Esophagus (tissue), 2 donors: ENCODE measurements around the gene ZNF74. TPM values are rescaled to one million over a fixed set of nuclear protein-coding genes. Genes with fewer than 3 reads are reported as not detected.
"Not testable (repeated sequence)": the region's sequence is repeated elsewhere in the genome, so short reads cannot be mapped to it uniquely, and the experiment has no call there.

Source experiments
- H3K27ac ChIP-seq, 2 donors: one replicate each; pipeline ENCODE4 v1.5.1; 2013; ENCODE audit warnings: low read depth in 2 of 2, mild to moderate bottlenecking in 2 of 2, inconsistent platforms in 1 of 2, low read length in 1 of 2, moderate library complexity in 1 of 2
- H3K27me3 ChIP-seq, 2 donors: one replicate each; pipeline ENCODE4 v1.6.1; 2013; ENCODE audit warnings: low read length in 2 of 2, control low read depth in 1 of 2, mild to moderate bottlenecking in 1 of 2; ENCODE audit not compliant: insufficient read depth in 2 of 2, control insufficient read depth in 1 of 2
- H3K36me3 ChIP-seq, 2 donors: one replicate each; pipeline ENCODE4 v1.6.1; 2013; ENCODE audit warnings: low read length in 1 of 2; ENCODE audit not compliant: control insufficient read depth in 2 of 2, insufficient read depth in 2 of 2
- H3K4me1 ChIP-seq, 2 donors: one replicate each; pipeline ENCODE4 v1.6.1; 2013; ENCODE audit warnings: low read length in 1 of 2; ENCODE audit not compliant: control insufficient read depth in 2 of 2, insufficient read depth in 2 of 2
- H3K4me3 ChIP-seq, 2 donors: one replicate each; pipeline ENCODE4 v1.5.1; 2013; ENCODE audit warnings: low read length in 2 of 2, mild to moderate bottlenecking in 2 of 2, low read depth in 1 of 2, moderate library complexity in 1 of 2
- H3K9me3 ChIP-seq, 2 donors: one replicate each; pipeline ENCODE4 v1.6.1; 2013; ENCODE audit warnings: mild to moderate bottlenecking in 2 of 2, low read depth in 1 of 2, low read length in 1 of 2, moderate library complexity in 1 of 2; ENCODE audit not compliant: control insufficient read depth in 2 of 2, insufficient read depth in 1 of 2
- WGBS, 2 donors: extraction: QIAGEN DNeasy Blood & Tissue Kit; methylation state at CpG; one replicate each; pipeline ENCODE4 v1.1.7; 2013; 5-methylcytosine and 5-hydroxymethylcytosine counted together
- polyA plus RNA-seq, 2 donors: library from polyadenylated mRNA; stranded (reverse); fragments of 200-250 nt; gene quantifications; one replicate each; pipeline ENCODE4 v1.2.3, GENCODE V29; 2013
- donor health status: healthy with polysubstance abuse.
- donor health status: Bipolar disorder and iron deficiency.

ZNF74 gene
- polyA plus RNA-seq, 2 donors: 3.8 to 4.0 TPM

- H3K9me3 ChIP-seq, H3K4me3 ChIP-seq, H3K27ac ChIP-seq, H3K27me3 ChIP-seq, H3K4me1 ChIP-seq, H3K36me3 ChIP-seq: not testable (repeated sequence)
- WGBS, 2 donors: 94% methylated on average over 132 to 145 of the region's 145 CpGs
These were observed 32.8 kb upstream of the ZNF74 start for GRCh38 chr22:20360866-20361751.

GRCh38 chr22:20361752-20362229 lies 32.2 kb upstream of the ZNF74 start:
- not testable (repeated sequence) for H3K27me3 ChIP-seq, H3K36me3 ChIP-seq, H3K4me1 ChIP-seq, H3K27ac ChIP-seq, H3K4me3 ChIP-seq, H3K9me3 ChIP-seq
- WGBS, 2 donors: 95 to 96% methylated on average over 54 of the region's 54 CpGs

GRCh38 chr22:20362403-20362802 lies 31.5 kb upstream of the ZNF74 start:
- H3K27ac ChIP-seq, H3K4me3 ChIP-seq, H3K36me3 ChIP-seq, H3K9me3 ChIP-seq, H3K27me3 ChIP-seq, H3K4me1 ChIP-seq: not testable (repeated sequence)
- 96% methylated on average over 10 of the region's 10 CpGs for WGBS, 2 donors

- not testable (repeated sequence) for H3K4me3 ChIP-seq, H3K4me1 ChIP-seq, H3K36me3 ChIP-seq, H3K27me3 ChIP-seq, H3K27ac ChIP-seq, H3K9me3 ChIP-seq
- 54 to 62% methylated on average over 10 to 11 of the region's 11 CpGs for WGBS, 2 donors
These were observed 29.4 kb upstream of the ZNF74 start for GRCh38 chr22:20364335-20365260.

GRCh38 chr22:20366841-20367240 lies 27.1 kb upstream of the ZNF74 start:
- not testable (repeated sequence) for H3K4me3 ChIP-seq, H3K27ac ChIP-seq, H3K36me3 ChIP-seq, H3K4me1 ChIP-seq, H3K9me3 ChIP-seq, H3K27me3 ChIP-seq
- 86 to 87% methylated on average over 9 of the region's 9 CpGs for WGBS, 2 donors

GRCh38 chr22:20368875-20369274 lies 25.1 kb upstream of the ZNF74 start:
- not testable (repeated sequence) for H3K27me3 ChIP-seq, H3K27ac ChIP-seq, H3K4me1 ChIP-seq, H3K4me3 ChIP-seq, H3K36me3 ChIP-seq, H3K9me3 ChIP-seq
- WGBS, 2 donors: 92 to 96% methylated on average over 9 of the region's 9 CpGs

- not testable (repeated sequence) for H3K27me3 ChIP-seq, H3K36me3 ChIP-seq, H3K4me3 ChIP-seq, H3K27ac ChIP-seq, H3K9me3 ChIP-seq, H3K4me1 ChIP-seq
- WGBS, 2 donors: 67% methylated on average over 1 of the region's 6 CpGs; no CpG with 5 or more reads in 1 of the 2 donors
These were observed 22.3 kb upstream of the ZNF74 start for GRCh38 chr22:20371687-20372086.

GRCh38 chr22:20372406-20372854 lies 21.5 kb upstream of the ZNF74 start:
- H3K9me3 ChIP-seq, H3K4me1 ChIP-seq, H3K27me3 ChIP-seq, H3K4me3 ChIP-seq, H3K36me3 ChIP-seq, H3K27ac ChIP-seq: not testable (repeated sequence)
- 32 to 34% methylated on average over 8 of the region's 8 CpGs for WGBS, 2 donors

- H3K9me3 ChIP-seq, H3K4me1 ChIP-seq, H3K36me3 ChIP-seq, H3K27ac ChIP-seq, H3K27me3 ChIP-seq, H3K4me3 ChIP-seq: not testable (repeated sequence)
- 77 to 79% methylated on average over 6 of the region's 6 CpGs for WGBS, 2 donors
These were observed 20.7 kb upstream of the ZNF74 start for GRCh38 chr22:20373195-20373706.
